ENCODE measurements around the gene ACOT11. TPM values are rescaled to one million over a fixed set of nuclear protein-coding genes. Genes with fewer than 3 reads are reported as not detected.

ACOT11 gene
- polyA plus RNA-seq, 3 donors, result 1.1 to 2.4 (median 1.5) TPM

DNA sequence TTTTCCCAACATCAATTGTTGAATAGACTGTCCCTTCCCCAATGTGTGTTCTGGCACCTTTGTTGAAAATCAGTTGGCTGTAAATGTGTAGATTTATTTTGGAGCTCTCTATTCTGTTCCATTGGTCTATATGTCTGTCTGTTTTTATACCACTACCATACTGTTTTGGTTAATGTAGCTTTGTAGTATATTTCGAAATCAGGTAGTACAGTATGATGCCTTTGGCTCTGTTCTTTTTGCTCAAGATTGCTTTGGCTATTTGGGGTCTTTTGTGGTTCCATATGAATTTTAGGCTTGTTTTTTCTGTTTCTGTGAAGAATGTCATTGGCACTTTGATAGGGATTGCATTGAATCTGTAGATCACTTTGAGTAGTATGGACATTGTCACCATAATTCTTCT, 8.1 kb downstream of the ACOT11 start:
- WGBS, 3 donors, result 94 to 97% (median 96%) methylated on average over 1 of the region's 1 CpG

DNA sequence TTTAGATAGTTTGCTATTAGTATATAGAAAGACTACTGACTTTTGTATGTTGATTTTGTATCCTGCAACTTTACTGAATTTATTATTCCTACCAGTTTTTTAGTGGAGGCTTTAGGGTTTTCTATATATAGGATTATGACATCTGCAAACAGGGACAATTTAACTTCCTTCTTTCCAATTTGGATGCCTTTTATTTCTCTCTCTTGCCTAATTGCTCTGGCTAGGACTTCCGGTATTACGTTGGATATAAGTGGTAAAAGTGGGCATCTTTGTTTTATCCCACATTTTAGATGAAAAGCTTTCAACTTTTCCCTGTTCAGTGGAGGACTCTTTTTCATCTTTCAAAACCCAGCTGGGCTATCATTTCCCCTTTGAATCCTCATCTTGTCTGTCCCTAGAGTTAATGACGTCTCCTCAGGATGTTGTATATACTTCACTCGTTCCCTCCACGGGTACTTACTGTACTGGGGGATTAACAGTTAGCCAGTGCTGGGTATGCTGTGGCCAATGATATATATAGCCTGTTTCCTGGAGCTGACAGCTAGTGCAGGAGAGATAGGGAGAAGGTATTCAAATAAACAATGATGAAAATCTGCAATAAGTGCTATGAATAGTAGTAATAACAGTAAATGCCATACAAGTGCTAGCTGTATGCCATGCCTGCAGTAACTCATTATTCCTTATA, 9.8 kb downstream of the ACOT11 start:
- WGBS, 3 donors, result 23 to 59% (median 24%) methylated on average over 5 of the region's 5 CpGs
- no peak overlapping the region for H3K27ac ChIP-seq (ENCODE audit: low read depth, low read length)

More for the DNA sequence above, 8.1 kb downstream of the ACOT11 start:
- no peak overlapping the region for H3K27ac ChIP-seq (ENCODE audit: low read depth, low read length)

DNA sequence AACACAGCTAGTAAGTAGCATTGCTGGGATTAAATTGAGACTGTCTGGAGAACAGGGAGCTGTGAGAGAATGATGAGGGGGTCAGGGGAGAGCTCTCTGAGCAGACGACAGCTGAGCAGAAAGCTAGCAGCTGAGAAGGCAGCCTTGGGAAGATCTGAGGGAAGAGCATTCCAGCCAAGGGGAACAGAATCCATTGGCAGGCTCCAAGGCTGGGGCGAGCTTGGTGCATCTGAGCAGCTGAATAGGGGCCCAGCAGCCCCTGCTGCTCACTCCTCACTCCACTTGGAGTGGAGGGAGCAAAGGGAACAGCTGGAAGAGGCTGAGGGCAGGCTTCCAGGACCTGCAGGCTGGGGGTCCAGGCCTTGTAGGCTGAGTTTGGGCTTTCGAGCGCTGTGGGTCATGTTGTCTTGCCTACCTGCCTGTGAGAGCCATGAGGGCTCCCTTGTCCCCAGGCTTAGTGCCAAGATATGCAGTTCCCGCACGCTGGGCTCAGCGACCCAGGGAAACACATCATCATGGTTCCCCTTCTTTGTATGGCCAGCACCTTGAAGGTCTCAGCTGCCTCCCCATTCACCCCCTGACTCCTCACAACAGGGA, 10.5 kb downstream of the ACOT11 start:
- H3K27ac ChIP-seq (ENCODE audit: low read depth, low read length), result no peak overlapping the region
- WGBS, 3 donors, result 71 to 77% (median 76%) methylated on average over 7 of the region's 7 CpGs

DNA sequence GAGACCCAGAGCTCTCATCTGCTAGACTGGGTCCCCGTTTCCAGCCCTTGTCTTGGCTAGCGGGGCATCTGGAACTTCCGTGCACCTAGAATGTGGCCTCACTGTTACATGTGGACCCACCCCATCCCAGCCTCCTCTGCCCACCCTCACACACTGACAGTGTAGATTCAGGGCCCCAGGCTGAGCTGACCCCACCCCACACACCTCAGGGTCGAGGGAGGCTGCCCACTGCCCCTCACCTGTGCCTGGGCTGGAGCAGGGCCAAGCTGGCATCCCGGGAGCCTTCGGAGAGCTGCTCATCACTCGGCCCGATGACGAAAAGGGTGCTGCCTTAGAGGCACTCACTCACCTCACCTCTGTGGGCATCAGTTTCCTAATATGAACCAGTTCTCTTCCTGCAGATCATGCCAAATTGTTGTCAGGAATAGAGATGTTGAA, 11.1 kb downstream of the ACOT11 start:
- WGBS, 3 donors, result 67 to 80% (median 76%) methylated on average over 9 of the region's 9 CpGs
- H3K27ac ChIP-seq (ENCODE audit: low read depth, low read length), result no peak overlapping the region

DNA sequence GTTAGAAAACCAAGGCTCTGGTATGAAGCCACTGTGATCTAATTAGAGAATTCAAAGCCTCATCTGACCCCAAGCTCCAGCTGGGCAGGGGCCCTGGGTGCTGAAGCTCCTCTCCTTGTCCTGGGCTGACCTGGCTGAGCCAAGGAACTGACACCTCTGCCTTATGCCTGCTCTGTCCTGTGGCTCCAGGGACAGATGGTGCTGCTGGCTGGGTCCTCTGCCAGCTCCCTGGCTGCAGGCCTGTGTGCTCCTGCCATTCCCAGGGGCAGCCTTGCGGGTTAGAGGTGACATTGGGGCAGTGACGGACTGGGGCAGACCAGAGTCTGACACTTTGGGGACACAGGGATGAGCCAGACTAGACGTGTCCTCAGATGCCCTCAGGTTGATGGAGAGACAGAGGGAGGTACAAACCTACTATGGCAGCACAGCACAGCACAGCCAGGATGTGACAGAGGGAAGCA, 11.8 kb downstream of the ACOT11 start:
- no peak overlapping the region for H3K27ac ChIP-seq (ENCODE audit: low read depth, low read length)
- 61 to 76% (median 74%) methylated on average over 3 of the region's 3 CpGs for WGBS, 3 donors

DNA sequence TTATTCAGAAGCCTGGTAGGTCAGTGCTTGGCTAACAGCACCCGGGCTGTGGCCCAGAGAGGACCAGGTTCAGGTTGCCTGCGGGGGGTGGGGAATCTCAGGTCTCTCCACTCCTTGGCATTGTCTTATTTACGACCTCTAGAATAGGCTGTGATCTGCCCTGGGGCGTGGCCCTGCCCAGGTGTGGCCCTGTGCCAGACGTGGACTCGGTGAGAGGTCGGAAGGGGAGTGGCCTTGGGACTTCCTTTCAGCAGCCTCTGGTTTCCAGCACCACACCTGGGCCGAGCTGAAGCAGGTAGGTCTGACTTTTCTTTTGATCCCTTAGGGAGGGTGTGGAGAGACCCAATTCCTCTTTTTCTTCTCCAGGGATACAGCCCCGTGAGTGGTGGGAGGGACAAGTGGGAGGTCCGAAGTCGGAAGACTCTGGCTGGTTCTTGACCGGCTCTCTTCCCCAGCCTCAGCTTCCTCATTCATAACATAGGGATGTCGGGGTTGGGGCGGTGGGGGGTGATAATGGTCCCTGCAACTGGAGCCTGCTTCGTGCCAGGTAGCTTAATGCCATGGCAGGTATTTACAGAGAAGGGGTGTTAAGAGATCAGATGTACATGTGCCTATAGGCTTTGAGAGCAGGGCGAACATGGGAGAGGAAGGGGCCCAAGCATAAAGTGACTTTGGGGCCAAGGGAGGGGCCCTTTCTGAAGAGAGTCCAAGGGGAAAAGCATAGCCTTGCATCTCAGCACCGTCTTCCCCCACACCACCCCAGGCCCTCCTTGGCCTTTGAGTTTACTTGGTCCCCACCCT, 16.5 kb downstream of the ACOT11 start:
- H3K27ac ChIP-seq (ENCODE audit: low read depth, low read length), result no peak overlapping the region
- WGBS, 3 donors, result 57 to 65% (median 59%) methylated on average over 16 to 17 of the region's 17 CpGs

DNA sequence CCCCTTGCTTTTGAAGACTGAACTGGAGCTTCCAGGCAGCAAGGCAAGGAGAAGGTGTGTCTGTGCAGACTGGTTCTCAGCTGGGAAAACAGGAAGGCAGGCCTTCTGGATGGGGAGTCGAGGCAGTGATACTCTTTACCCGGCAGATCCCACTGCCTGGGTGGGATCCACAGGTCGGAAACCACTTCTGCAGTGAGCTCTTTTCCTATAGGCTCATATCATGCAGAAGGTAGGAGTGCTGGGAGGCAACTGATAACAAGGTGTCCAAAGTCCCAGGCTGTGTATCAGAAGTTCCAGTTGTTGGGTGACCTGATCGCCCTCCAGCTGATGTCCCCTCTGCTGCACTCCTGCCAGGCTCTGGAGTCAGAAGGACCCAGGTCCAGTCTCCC, 17.1 kb downstream of the ACOT11 start:
- H3K27ac ChIP-seq (ENCODE audit: low read depth, low read length), result no peak overlapping the region
- WGBS, 3 donors, result 79 to 85% (median 85%) methylated on average over 4 of the region's 4 CpGs

DNA sequence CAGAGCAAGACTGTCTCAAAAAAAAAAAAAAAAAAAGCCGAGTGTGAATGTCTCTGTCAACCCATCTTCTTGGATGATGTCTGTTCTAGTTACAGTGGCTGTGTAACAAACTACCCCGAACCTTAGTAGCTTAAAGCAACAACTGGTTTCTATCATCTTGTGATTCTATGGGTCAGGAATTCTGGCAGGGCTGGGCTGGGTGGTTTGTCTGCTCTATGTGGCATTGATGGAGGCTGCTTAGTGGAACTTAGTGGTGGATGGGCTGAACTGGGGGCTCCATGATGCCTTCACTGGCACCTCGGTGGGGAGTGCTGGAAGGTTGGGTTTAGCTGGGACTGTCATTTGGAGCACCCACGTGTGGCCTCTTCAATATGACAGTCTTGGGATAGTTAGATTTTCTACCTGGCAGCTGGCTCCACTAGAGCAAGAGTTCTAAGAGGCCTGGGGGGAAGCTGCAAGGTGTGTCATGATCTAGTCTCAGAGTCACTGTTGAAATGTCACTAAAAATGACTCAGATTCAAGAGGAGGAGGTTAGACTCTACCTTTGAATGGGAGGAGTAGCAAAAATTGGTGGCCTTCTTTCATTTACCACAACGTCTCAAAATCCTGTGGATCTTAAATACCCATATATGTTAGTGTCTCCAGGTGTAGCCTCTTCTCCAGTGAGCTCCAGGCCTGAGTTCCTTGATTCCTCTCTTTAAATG, 18.6 kb downstream of the ACOT11 start:
- H3K27ac ChIP-seq (ENCODE audit: low read depth, low read length), result no peak overlapping the region
- WGBS, 3 donors, result 87 to 90% (median 88%) methylated on average over 5 of the region's 5 CpGs

DNA sequence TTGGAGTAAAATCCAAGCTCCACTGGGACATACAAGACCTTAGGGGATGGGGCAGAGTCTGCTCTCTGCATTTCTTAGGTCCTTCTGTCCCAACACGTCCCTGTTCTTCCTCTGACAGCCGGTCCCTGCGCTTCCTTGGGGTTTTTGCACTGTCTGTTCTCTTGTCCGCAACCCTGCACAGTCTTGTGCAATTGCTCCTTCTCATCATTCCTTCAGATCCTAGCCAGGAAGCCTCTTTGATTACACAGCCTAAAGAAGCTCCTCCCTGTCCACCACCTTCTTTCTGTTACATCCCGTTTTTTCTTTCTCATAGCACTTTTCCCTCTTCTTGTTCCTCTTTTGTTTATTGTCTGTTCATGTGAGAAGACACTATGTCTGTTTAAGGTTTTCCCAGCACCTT, 19.9 kb downstream of the ACOT11 start:
- 36 to 74% (median 39%) methylated on average over 5 of the region's 5 CpGs for WGBS, 3 donors
- no peak overlapping the region for H3K27ac ChIP-seq (ENCODE audit: low read depth, low read length)

DNA sequence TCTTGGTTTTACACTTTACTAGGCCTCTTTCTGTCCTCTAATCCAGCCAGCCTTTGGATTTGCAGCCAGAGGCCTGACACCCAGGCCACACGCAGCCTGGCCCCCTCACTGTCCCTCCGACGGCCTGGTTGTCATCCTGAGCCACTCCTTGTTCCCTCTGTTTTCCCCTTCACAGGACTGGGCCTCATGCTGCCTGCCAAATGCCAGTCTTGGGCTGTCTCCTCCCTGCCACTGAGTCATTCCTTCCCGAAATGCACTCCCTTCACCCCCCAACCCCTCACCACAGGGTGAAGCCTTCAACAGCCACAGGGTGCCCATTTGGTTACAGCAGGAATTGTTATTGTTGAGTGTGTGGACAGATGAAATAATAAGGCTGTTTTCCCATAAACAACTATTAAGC, 21.3 kb downstream of the ACOT11 start:
- H3K27ac ChIP-seq (ENCODE audit: low read depth, low read length), result no peak overlapping the region
- WGBS, 3 donors, result 76 to 84% (median 81%) methylated on average over 4 of the region's 4 CpGs

DNA sequence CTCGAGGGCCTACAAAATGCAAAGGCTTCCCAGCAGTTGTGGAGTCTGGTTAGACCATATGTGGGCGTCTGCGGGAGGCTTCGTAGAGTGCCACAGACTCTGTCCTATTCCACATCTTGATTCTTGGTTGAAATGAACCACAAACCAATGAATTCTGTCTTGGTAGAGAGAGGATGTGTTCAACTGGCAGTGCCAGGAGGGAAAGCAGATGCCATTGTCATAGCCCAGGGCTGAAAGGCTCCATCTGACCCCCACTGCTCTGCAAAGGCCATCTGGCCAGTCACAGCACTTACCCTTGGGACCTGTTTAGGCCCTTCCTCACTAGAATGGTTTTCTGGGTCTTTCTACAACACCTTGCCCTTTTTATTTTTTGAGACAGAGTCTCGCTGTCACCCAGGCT, 22.1 kb downstream of the ACOT11 start:
- 94 to 97% (median 97%) methylated on average over 5 of the region's 5 CpGs for WGBS, 3 donors
- H3K27ac ChIP-seq (ENCODE audit: low read depth, low read length), result no peak overlapping the region

DNA sequence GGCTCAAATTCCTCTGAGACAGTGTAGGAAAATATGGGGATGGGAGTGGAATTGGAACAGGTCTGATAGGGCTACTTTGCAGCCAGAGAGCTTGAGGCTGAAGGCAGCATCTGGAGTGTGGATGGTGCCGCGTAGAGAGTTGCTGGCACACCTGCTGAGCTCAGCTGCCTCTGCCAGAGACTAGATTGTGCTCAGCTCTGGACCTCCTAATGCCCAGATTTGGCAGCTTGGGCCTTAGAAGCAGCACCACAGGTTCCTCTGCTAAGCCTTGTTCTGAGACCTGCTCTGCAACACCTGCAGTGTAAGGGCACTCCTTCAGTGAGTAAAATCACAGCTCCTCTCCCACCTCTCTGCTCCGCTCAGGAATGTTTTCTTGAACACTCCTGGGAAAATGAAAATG, 23.3 kb downstream of the ACOT11 start:
- H3K27ac ChIP-seq (ENCODE audit: low read depth, low read length), result no peak overlapping the region
- WGBS, 3 donors, result 85 to 94% (median 86%) methylated on average over 3 of the region's 3 CpGs

DNA sequence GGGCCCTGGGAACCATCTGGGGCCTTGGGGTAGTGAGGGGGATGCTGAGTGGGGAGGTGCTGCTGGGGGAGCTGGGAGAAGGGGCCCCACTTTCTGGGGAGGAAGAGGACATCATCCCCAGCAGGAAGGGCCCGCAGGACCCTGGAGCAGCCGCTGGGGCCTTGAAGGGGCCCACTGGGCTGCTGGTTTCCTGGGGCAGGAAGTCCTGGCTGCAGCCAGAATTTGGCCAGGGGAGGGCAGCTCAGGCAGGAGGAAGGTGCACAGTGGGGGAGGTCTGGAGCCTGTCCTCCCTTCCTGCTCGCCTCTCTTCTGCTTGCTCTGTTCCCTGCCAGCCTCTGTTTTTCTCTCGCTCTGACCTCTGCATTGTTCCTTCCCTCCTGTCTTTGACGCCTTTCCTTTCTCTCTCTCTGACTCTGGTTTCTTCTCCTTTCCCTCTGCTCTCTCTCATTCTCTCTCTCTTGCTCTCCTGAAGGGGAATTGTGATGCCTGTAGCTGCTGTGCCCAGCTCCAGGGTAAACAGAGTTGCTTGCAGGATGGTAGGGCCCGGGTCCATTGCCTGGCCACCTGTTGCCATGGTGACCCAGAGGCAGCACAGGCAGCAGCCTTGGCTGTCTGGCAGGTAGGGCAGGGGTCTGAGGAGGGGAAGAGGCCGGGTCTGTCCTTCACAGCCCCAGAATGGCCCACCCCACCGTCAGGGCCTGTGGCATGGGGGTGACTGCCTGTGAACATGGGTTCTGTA, 23.9 kb downstream of the ACOT11 start:
- WGBS, 3 donors, result 38 to 68% (median 65%) methylated on average over 8 of the region's 8 CpGs
- no peak overlapping the region for H3K27ac ChIP-seq (ENCODE audit: low read depth, low read length)

DNA sequence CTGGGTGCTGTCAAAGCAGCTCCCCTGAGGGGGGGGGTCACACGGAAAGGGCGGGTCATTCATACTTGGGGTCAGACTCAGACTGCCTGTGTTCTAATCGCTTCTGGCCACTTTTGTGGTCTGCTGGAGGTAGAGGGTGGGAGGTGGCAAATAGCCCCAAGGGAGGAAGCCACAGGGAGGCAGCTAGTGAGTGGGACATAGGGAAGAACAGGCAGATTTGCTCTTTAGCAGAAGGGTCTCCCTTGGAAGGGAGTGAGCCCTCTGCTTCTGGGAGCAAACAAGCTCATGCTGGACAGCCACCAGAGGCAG, 24.5 kb downstream of the ACOT11 start:
- no peak overlapping the region for H3K27ac ChIP-seq (ENCODE audit: low read depth, low read length)
- 52 to 80% (median 58%) methylated on average over 3 of the region's 3 CpGs for WGBS, 3 donors

DNA sequence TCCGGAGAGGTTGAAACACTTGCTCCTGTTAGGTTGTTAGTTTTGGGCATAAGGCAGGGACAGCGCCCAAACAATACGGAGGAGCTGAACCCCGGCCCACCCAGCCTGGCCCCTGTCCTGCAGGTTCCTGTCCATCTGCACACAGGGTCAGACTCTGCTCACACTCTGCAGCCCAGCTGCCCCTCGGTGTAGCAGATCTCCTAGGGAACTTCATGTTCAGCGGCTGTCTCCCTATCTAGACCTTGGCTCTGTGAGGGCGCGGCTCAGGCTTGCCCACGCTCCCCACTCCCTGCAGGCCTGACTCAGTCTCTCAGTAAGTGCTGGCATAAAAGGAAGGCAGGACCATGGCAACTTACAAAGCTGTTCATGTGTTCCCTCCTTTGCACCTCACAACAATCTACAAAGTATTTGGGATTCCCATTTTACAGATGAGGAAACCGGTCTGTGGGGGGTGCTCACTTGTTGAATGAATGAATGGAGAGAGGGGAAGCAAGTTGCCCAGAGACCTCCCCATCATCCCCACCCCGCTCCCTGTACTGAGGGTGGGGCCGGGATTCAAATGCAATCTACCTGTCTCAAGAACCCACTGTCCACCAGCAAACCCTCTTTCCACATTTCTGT, 26.2 kb downstream of the ACOT11 start:
- H3K27ac ChIP-seq (ENCODE audit: low read depth, low read length), result no peak overlapping the region
- WGBS, 3 donors, result 90 to 94% (median 93%) methylated on average over 12 of the region's 12 CpGs

DNA sequence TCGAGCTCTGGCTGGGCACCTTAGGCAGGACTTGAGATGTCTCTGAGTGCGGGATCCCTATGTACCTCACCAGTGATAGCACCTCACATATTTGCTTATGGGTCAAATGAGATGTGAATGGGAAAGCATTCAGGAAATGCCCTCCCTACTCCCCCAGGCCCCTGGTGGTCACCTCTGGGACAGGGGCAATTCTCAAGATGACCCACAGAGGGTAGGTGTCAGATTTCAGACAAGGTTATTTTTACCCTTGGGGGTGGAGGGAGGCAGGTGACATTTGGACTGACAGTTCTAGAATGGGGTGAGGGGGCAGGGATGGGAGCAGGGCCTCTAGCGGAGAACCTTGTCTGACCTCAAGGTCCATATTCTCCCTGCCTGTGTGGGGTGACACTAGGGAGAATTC, 27.1 kb downstream of the ACOT11 start:
- H3K27ac ChIP-seq (ENCODE audit: low read depth, low read length), result no peak overlapping the region
- WGBS, 3 donors, result 96 to 100% (median 96%) methylated on average over 3 of the region's 3 CpGs

DNA sequence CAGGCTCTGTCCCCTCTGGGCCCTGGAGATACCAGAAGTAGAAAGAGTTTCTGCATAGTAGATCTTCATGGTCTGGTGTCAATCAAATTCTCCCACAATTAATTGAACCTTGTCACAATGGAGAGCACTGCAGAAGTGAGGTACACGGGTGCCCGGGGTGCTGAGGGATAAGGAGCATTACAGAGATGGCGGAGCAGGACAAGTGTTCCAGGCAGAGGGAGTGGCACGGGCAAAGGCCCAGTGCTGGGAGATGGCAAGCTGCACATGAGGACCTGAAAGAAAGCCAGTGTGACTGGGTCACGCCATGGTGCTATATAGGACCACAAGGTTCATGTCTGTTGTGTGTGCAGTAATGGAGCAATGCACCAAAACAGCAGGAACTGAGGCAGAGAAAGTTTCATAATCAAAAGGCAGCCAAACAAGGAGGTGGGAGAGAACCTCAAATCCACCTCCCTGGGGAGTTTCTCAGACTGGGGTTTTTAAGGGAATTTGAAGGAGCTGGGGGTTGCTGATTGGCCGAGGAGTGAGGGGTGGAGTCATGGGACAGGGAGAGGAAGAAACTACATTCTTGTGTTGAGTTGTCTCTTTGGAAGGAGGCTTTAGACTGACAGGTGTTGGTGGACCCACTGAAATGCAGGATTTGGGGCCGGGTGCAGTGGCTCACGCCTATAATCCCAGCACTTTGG, 27.7 kb downstream of the ACOT11 start:
- no peak overlapping the region for H3K27ac ChIP-seq (ENCODE audit: low read depth, low read length)
- WGBS, 3 donors, result 90 to 95% (median 92%) methylated on average over 8 of the region's 8 CpGs
